ENCODE results near the gene TCP11L2.
A peak's percentile ranks its signal among the peaks of the same experiment; 100 is the strongest.

The TCP11L2 gene

GRCh38 chr12:106254724-106255123 lies 47.8 kb upstream of the TCP11L2 start:
- Histone ChIP-seq H3K27ac (ENCODE audit: extremely low read depth, low read depth, low read length) (no peak overlapping the region), H3K4me3 (ENCODE audit: low read depth, low read length) (no peak overlapping the region), H3K4me1 (ENCODE audit: control insufficient read depth, insufficient read depth, low read length) (peaks cover 4% of the 10 kb centered on the region; the same call in 1 of the 2 replicates), H3K9me3 (ENCODE audit: control insufficient read depth, insufficient read depth, low read depth, low read length) (no peaks in the 10 kb centered on the region), H3K36me3 (ENCODE audit: control insufficient read depth in 2 of 2, insufficient read depth in 1 of 2, low read length in 2 of 2) (no peaks in the 10 kb centered on the region)
- POLR2A ChIA-PET = no interaction called here
- CTCF ChIA-PET = interaction anchor here (1.2 kb wide), 1 partner anchor 28 kb away, joined by 10 read pairs; no protein-coding TSS in a partner anchor
- TF ChIP-seq ZNF16 (tag by site-specific recombination; IDR thresholded peaks at IDR 0.05; ENCODE audit: low read depth) (no peak), TSHZ1 (tag by site-specific recombination; IDR thresholded peaks at IDR 0.05; ENCODE audit: borderline replicate concordance) (no peak), HIC1 (tag by site-specific recombination; IDR thresholded peaks at IDR 0.05) (0 out of 2 replicates have a peak, but pooled peaks have one; percentile 43), FEZF1 (tag by site-specific recombination; IDR thresholded peaks at IDR 0.05) (peak; percentile 63; the same call in 1 of the 2 replicates), ZNF354C (tag by site-specific recombination; IDR thresholded peaks at IDR 0.05; ENCODE audit: borderline replicate concordance, low read depth) (no peak), ZNF121 (tag by site-specific recombination; IDR thresholded peaks at IDR 0.05) (no peak), ZNF629 (tag by site-specific recombination; IDR thresholded peaks at IDR 0.05) (peak; percentile 33; the same call in 1 of the 2 replicates), BCL11A (tag by site-specific recombination; IDR thresholded peaks at IDR 0.05; ENCODE audit: low read depth) (no peak), ZNF501 (tag by site-specific recombination; IDR thresholded peaks at IDR 0.05) (no peak), ZBTB6 (tag by site-specific recombination; IDR thresholded peaks at IDR 0.05) (no peak), ZNF785 (tag by site-specific recombination; IDR thresholded peaks at IDR 0.05) (no peak), ZBTB10 (tag by site-specific recombination; IDR thresholded peaks at IDR 0.05) (no peak), AEBP2 (tag by site-specific recombination; IDR thresholded peaks at IDR 0.05; ENCODE audit: borderline replicate concordance) (no peak), ZNF148 (tag by site-specific recombination; IDR thresholded peaks at IDR 0.05; ENCODE audit: borderline replicate concordance) (no peak), ZNF404 (tag by site-specific recombination; IDR thresholded peaks at IDR 0.05) (no peak), PATZ1 (tag by site-specific recombination; IDR thresholded peaks at IDR 0.05) (peak; percentile 59), ZNF626 (tag by site-specific recombination; IDR thresholded peaks at IDR 0.05) (no peak), ZNF426 (tag by site-specific recombination; IDR thresholded peaks at IDR 0.05) (no peak), ZNF596 (tag by site-specific recombination; IDR thresholded peaks at IDR 0.05) (no peak), ZBTB26 (tag by site-specific recombination; optimal IDR thresholded peaks at IDR 0.05) (no peak)
